ENCODE measurements around the gene CIROP. TPM values are rescaled to one million over a fixed set of nuclear protein-coding genes. Genes with fewer than 3 reads are reported as not detected.

Gene CIROP
- total RNA-seq, 1 experiment from 2014 or later = not detected

GRCh38 chr14:23063601-23064000 lies 41.2 kb downstream of the CIROP start:
- Histone ChIP-seq H3K9me3 (replicated peaks) (no peaks in the 10 kb centered on the region), H3K27ac (no peak overlapping the region), H3K4me1 (peaks cover 7% of the 10 kb centered on the region), H3K27me3 (no peaks in the 10 kb centered on the region), H3K4me3 (no peak overlapping the region), H3K36me3 (peaks cover 86% of the 10 kb centered on the region)
- no peak for DNase-seq

- DNase-seq = peak; percentile 76 to 81
- no peaks in the 10 kb centered on the region for H3K27me3 ChIP-seq
- peaks cover 7% of the 10 kb centered on the region for H3K4me1 ChIP-seq
- H3K36me3 ChIP-seq = peaks cover 72% of the 10 kb centered on the region
- no peak overlapping the region; the same call in 1 of the 2 replicates for H3K27ac ChIP-seq
- no peaks in the 10 kb centered on the region for H3K9me3 ChIP-seq (replicated peaks)
- no peak overlapping the region for H3K4me3 ChIP-seq
Observed at GRCh38 chr14:23062002-23062401, 42.8 kb downstream of the CIROP start.

- H3K27me3 ChIP-seq = no peaks in the 10 kb centered on the region
- H3K4me3 ChIP-seq = no peak overlapping the region
- no peaks in the 10 kb centered on the region for H3K9me3 ChIP-seq (replicated peaks)
- no peak for DNase-seq
- no peak overlapping the region for H3K27ac ChIP-seq
- H3K36me3 ChIP-seq = peaks cover 59% of the 10 kb centered on the region
- H3K4me1 ChIP-seq = peaks cover 10% of the 10 kb centered on the region
Observed at GRCh38 chr14:23060536-23061260, 44.1 kb downstream of the CIROP start.

GRCh38 chr14:23058654-23059504 lies 45.9 kb downstream of the CIROP start:
- Histone ChIP-seq H3K36me3 (peaks cover 42% of the 10 kb centered on the region), H3K9me3 (replicated peaks) (no peaks in the 10 kb centered on the region), H3K4me1 (peaks cover 11% of the 10 kb centered on the region), H3K27me3 (no peaks in the 10 kb centered on the region), H3K4me3 (no peak overlapping the region), H3K27ac (no peak overlapping the region)
- DNase-seq = no peak

- peak overlapping the region; percentile 74 for H3K4me3 ChIP-seq
- peak overlapping the region; percentile 44; the same call in 1 of the 2 replicates for H3K27ac ChIP-seq
- H3K9me3 ChIP-seq (replicated peaks) = no peaks in the 10 kb centered on the region
- peaks cover 11% of the 10 kb centered on the region for H3K4me1 ChIP-seq
- peaks cover 34% of the 10 kb centered on the region for H3K36me3 ChIP-seq
- no peaks in the 10 kb centered on the region for H3K27me3 ChIP-seq
- peak; percentile 90 to 95 for DNase-seq
Observed at GRCh38 chr14:23057757-23058653, 46.8 kb downstream of the CIROP start.

GRCh38 chr14:23056956-23057756 lies 47.6 kb downstream of the CIROP start, which contains the start of gene CDH24:
Gene CDH24 (minus strand): TSS chr14:23057520. CDS start chr14:23055733, 1,787 bp downstream.
- H3K36me3 ChIP-seq = peaks cover 25% of the 10 kb centered on the region

GRCh38 chr14:23056145-23056955 lies 48.4 kb downstream of the CIROP start:
- H3K4me1 ChIP-seq = peaks cover 3% of the 10 kb centered on the region; the same call in 1 of the 2 replicates
- no peaks in the 10 kb centered on the region for H3K27me3 ChIP-seq
- peak; percentile 84 to 92 for DNase-seq
- H3K4me3 ChIP-seq = peak overlapping the region; percentile 74
- no peak overlapping the region for H3K27ac ChIP-seq
- H3K36me3 ChIP-seq = peaks cover 19% of the 10 kb centered on the region
- H3K9me3 ChIP-seq (replicated peaks) = no peaks in the 10 kb centered on the region

More at GRCh38 chr14:23056956-23057756, 47.6 kb downstream of the CIROP start, which contains the start of gene CDH24:
- H3K27me3 ChIP-seq = no peaks in the 10 kb centered on the region
- H3K4me1 ChIP-seq = peaks cover 5% of the 10 kb centered on the region; the same call in 1 of the 2 replicates
- no peaks in the 10 kb centered on the region for H3K9me3 ChIP-seq (replicated peaks)
- peak within 1 kb of the TSS; percentile 74 for H3K4me3 ChIP-seq
- H3K27ac ChIP-seq = peak within 1 kb of the TSS; percentile 44; the same call in 1 of the 2 replicates
- DNase-seq = peak; percentile 78 to 79

- peak; percentile 31 to 48 for DNase-seq
Observed at GRCh38 chr14:23055621-23056144, 49.1 kb downstream of the CIROP start.

GRCh38 chr14:23055147-23055550 lies 49.6 kb downstream of the CIROP start:
- H3K27ac ChIP-seq = no peak overlapping the region

More at GRCh38 chr14:23055621-23056144, 49.1 kb downstream of the CIROP start:
- no peak overlapping the region; the same call in 1 of the 2 replicates for H3K4me3 ChIP-seq
- peaks cover 13% of the 10 kb centered on the region for H3K36me3 ChIP-seq
- H3K27me3 ChIP-seq = no peaks in the 10 kb centered on the region
- H3K4me1 ChIP-seq = peaks cover 3% of the 10 kb centered on the region; the same call in 1 of the 2 replicates
- no peak overlapping the region for H3K27ac ChIP-seq
- no peaks in the 10 kb centered on the region for H3K9me3 ChIP-seq (replicated peaks)

GRCh38 chr14:23054000-23054811 lies 50.6 kb downstream of the CIROP start:
- Histone ChIP-seq H3K4me1 (peaks cover 3% of the 10 kb centered on the region; the same call in 1 of the 2 replicates), H3K4me3 (no peak overlapping the region), H3K27ac (no peak overlapping the region), H3K9me3 (replicated peaks) (no peaks in the 10 kb centered on the region), H3K36me3 (peaks cover 4% of the 10 kb centered on the region; the same call in 1 of the 2 replicates), H3K27me3 (no peaks in the 10 kb centered on the region)
- DNase-seq = peak in 1 of 2 experiments; percentile 32

More at GRCh38 chr14:23055147-23055550, 49.6 kb downstream of the CIROP start:
- H3K36me3 ChIP-seq = peaks cover 7% of the 10 kb centered on the region
- no peaks in the 10 kb centered on the region for H3K27me3 ChIP-seq
- no peak for DNase-seq
- no peak overlapping the region for H3K4me3 ChIP-seq
- H3K4me1 ChIP-seq = peaks cover 3% of the 10 kb centered on the region; the same call in 1 of the 2 replicates
- H3K9me3 ChIP-seq (replicated peaks) = no peaks in the 10 kb centered on the region

GRCh38 chr14:23053426-23053825 lies 51.4 kb downstream of the CIROP start:
- no peak for DNase-seq

GRCh38 chr14:23052671-23053070 lies 52.1 kb downstream of the CIROP start:
- no peak overlapping the region for H3K4me3 ChIP-seq
- peaks cover 3% of the 10 kb centered on the region; the same call in 1 of the 2 replicates for H3K4me1 ChIP-seq
- no peaks in the 10 kb centered on the region for H3K27me3 ChIP-seq
- no peak overlapping the region for H3K27ac ChIP-seq
- H3K9me3 ChIP-seq (replicated peaks) = no peaks in the 10 kb centered on the region
- H3K36me3 ChIP-seq = peaks cover 5% of the 10 kb centered on the region; the same call in 1 of the 2 replicates
- DNase-seq = no peak

More at GRCh38 chr14:23053426-23053825, 51.4 kb downstream of the CIROP start:
- peaks cover 3% of the 10 kb centered on the region; the same call in 1 of the 2 replicates for H3K4me1 ChIP-seq
- peaks cover 3% of the 10 kb centered on the region; the same call in 1 of the 2 replicates for H3K36me3 ChIP-seq
- no peaks in the 10 kb centered on the region for H3K9me3 ChIP-seq (replicated peaks)
- no peak overlapping the region for H3K27ac ChIP-seq
- no peak overlapping the region for H3K4me3 ChIP-seq
- H3K27me3 ChIP-seq = no peaks in the 10 kb centered on the region

Measured in SJCRH30 (cell line).